K562 (cell line): ENCODE measurements around the gene ANXA2. TPM values are rescaled to one million over a fixed set of nuclear protein-coding genes. Genes with fewer than 3 reads are reported as not detected.
A peak's percentile ranks its signal among the peaks of the same experiment; 100 is the strongest.

Experiments used
- ATAC-seq: fragments of 200-7000 bp; cut with Tn5 transposase; 3 replicates; pipeline ENCODE4 v1.9.1; 2020; ENCODE audit warnings: moderate library complexity
- BruUV-seq: library from RNA; stranded (reverse); fragments of 400-500 nt; replicated peaks from 2 replicates; lab custom pipeline; 2021; lab: Mats Ljungman, UMichigan
- CTCF ChIA-PET: fragments of 300-600 bp; formaldehyde crosslinking; extraction: SDS; loops from one replicate; lab custom pipeline; 2021; ENCODE audit warnings: low intra/inter-chr PET ratio; lab: Yijun Ruan, JAX
- POLR2A ChIA-PET: fragments of 300-600, 350-650 bp; sonication (Branson Sonifier 250); formaldehyde crosslinking; extraction: SDS; loops from one replicate; lab custom pipeline; 2021; ENCODE audit warnings: antibody characterized with exemption, inconsistent platforms; lab: Yijun Ruan, JAX
- DNase-seq, 4 experiments: peaks; one replicate each; pipeline versions ENCODE4 v3.0.0 to v3.0.0-alpha.2; 2011 to 2018; ENCODE audit warnings: low spot score in 3 of 4, mixed read lengths in 3 of 4; ENCODE audit errors: extremely low read depth in 1 of 4
- FAIRE-seq: peaks from 2 replicates; lab custom pipeline; 2011; peaks lifted over from hg19 to GRCh38; lab: Jason Lieb, UNC
- H2AFZ ChIP-seq: 2 replicates; pipeline ENCODE4 v1.6.0; 2011; ENCODE audit warnings: low read depth, low read length, control low read depth, inconsistent platforms
- H3K27ac ChIP-seq: fragments of 200-600 bp; 3 replicates; pipeline ENCODE4 v1.8.0; 2011; ENCODE audit warnings: low read depth, mild to moderate bottlenecking, control low read depth, inconsistent platforms, low read length, moderate library complexity, mixed read lengths; ENCODE audit errors: extremely low read depth
- H3K27me3 ChIP-seq, 2 experiments: fragments of 300-600 bp in 1 of 2; 2 replicates in 1 of 2; 3 replicates in 1 of 2; pipeline versions ENCODE4 v1.6.0 to v1.8.0; 2011; ENCODE audit warnings: inconsistent platforms in 2 of 2, low read length in 2 of 2, mild to moderate bottlenecking in 1 of 2, mixed read lengths in 1 of 2, moderate library complexity in 1 of 2; ENCODE audit not compliant: control insufficient read depth in 2 of 2, insufficient read depth in 2 of 2
- H3K36me3 ChIP-seq: fragments of 300-600 bp; 3 replicates; pipeline ENCODE4 v1.8.0; 2011; ENCODE audit warnings: mild to moderate bottlenecking, low read length, inconsistent platforms; ENCODE audit not compliant: control insufficient read depth, insufficient read depth
- H3K4me1 ChIP-seq, 2 experiments: fragments of 200-600 bp in 1 of 2; replicated peaks in 1 of 2; 2 replicates in 1 of 2; 3 replicates in 1 of 2; pipeline versions ENCODE4 v1.5.1 to v1.8.0; 2011; ENCODE audit warnings: inconsistent platforms in 2 of 2, low read length in 2 of 2, mild to moderate bottlenecking in 1 of 2, mixed read lengths in 1 of 2, moderate library complexity in 1 of 2; ENCODE audit not compliant: control insufficient read depth in 2 of 2, insufficient read depth in 2 of 2
- H3K4me2 ChIP-seq: 2 replicates; pipeline ENCODE4 v1.6.1; 2011; ENCODE audit warnings: low read length, control low read depth, inconsistent platforms, mixed read lengths; ENCODE audit not compliant: insufficient read depth
- H3K4me3 ChIP-seq: fragments of 200-600 bp; sonication (generic), shearing (Covaris generic); 2 replicates; pipeline ENCODE4 v1.5.1; 2016; ENCODE audit warnings: control low read depth, inconsistent platforms
- H3K79me2 ChIP-seq: fragments of 200-600 bp; 3 replicates; pipeline ENCODE4 v1.8.0; 2011; ENCODE audit warnings: low read length, inconsistent platforms; ENCODE audit not compliant: control insufficient read depth, insufficient read depth
- H3K9ac ChIP-seq, 2 experiments: 2 replicates each; pipeline versions ENCODE4 v1.6.0 to v1.6.1; 2011; ENCODE audit warnings: low read depth in 2 of 2, low read length in 2 of 2, control low read depth in 1 of 2, inconsistent platforms in 1 of 2, mild to moderate bottlenecking in 1 of 2, mixed read lengths in 1 of 2; ENCODE audit not compliant: insufficient read depth in 1 of 2
- H3K9me1 ChIP-seq: one replicate; pipeline ENCODE4 v1.6.0; 2011; ENCODE audit warnings: inconsistent platforms, mild to moderate bottlenecking, low read length, moderate library complexity; ENCODE audit not compliant: control insufficient read depth, insufficient read depth
- H3K9me3 ChIP-seq: replicated peaks from 2 replicates; pipeline ENCODE4 v1.5.1; 2011; ENCODE audit warnings: low read depth, low read length, inconsistent platforms; ENCODE audit not compliant: control insufficient read depth, insufficient read depth
- H4K20me1 ChIP-seq: replicated peaks from 2 replicates; pipeline ENCODE4 v1.6.1; 2011; ENCODE audit warnings: low read length, inconsistent platforms, mixed read lengths; ENCODE audit not compliant: control insufficient read depth, insufficient read depth
- HBP1 ChIP-seq: fragments of 450-650 bp; formaldehyde crosslinking; IDR thresholded peaks from 2 replicates; pipeline ENCODE4 v1.4.0; 2022; ENCODE audit warnings: missing genetic modification characterization
- HNRNPK ChIP-seq: fragments of 200-400 bp; formaldehyde crosslinking; IDR thresholded peaks from one replicate; pipeline ENCODE4 v1.6.1; 2018; ENCODE audit warnings: mild to moderate bottlenecking, low read depth, low read length; ENCODE audit not compliant: poor library complexity, severe bottlenecking
- RBM15 ChIP-seq: fragments of 200-400 bp; formaldehyde crosslinking; IDR thresholded peaks from 2 replicates; pipeline ENCODE4 v1.6.1; 2018; ENCODE audit warnings: mild to moderate bottlenecking, low read length, moderate library complexity; ENCODE audit not compliant: insufficient read depth
- ZMIZ1 ChIP-seq, 2 experiments: fragments of 150-350 bp in 1 of 2; IDR thresholded peaks; 2 replicates each; pipeline ENCODE4 v1.6.1; 2012 to 2016; ENCODE audit warnings: low read depth in 2 of 2, low read length in 2 of 2, mild to moderate bottlenecking in 1 of 2, moderate library complexity in 1 of 2
- whole genome bisulfite sequencing: fragments of 100-300 bp; shearing (Covaris generic); methylation state at CpG from one replicate; pipeline ENCODE4 v1.1.6; 2016; ENCODE audit warnings: low coverage, mixed read lengths; ENCODE audit not compliant: insufficient coverage; ENCODE audit errors: missing lambda C conversion rate; 5-methylcytosine and 5-hydroxymethylcytosine counted together
- in situ Hi-C: fragments of 300-500 bp; cut with MboI; formaldehyde crosslinking; loops from 4 replicates; pipeline ENCODE4 v1.15.0; 2018; ENCODE audit warnings: inconsistent platforms, mixed read lengths
- intact Hi-C: fragments of 100-400 bp; cut with micrococcal nuclease; formaldehyde crosslinking; loops from 2 replicates; pipeline ENCODE4 v1.14.2; 2022
- polyA plus RNA-seq, 8 experiments: library from polyadenylated mRNA; depleted of rRNA in 4 of 8; stranded (reverse) in 5 of 8; unstranded in 3 of 8; fragments of >200 nt; fragmentation: Nextera tagmentation in 2 of 8; fragmentation: Illumina TruSeq in 1 of 8; extraction: Ambion mirVana in 2 of 8; extraction: Trizol in 1 of 8; gene quantifications; 2 replicates each; pipeline versions ENCODE4 v1.2.1 to v1.2.3, GENCODE V29; 2011 to 2014; ENCODE audit warnings: inconsistent platforms in 1 of 8, missing spikeins in 1 of 8
- total RNA-seq, 7 experiments: library from RNA; depleted of rRNA in 6 of 7; stranded (reverse); fragments of >200 nt in 6 of 7; fragmentation: Illumina TruSeq in 2 of 7; extraction: Trizol in 2 of 7; gene quantifications; 2 replicates each; pipeline versions ENCODE4 v1.2.1 to v1.2.3, GENCODE V29; 2011 to 2021; ENCODE audit warnings: low replicate concordance in 1 of 7

ANXA2 gene
- total and polyA plus RNA-seq, 9 of the 15 experiments (the other 6 are each of a cell fraction or from before 2014, with no cell fraction given) = 301 to 1,102 (median 452) TPM

- H3K79me2 ChIP-seq = no peaks in the 10 kb centered on the region
- H3K9me3 ChIP-seq = no peaks in the 10 kb centered on the region
- no TSS peak for BruUV-seq
- ChIA-PET CTCF (no interaction called here), POLR2A (no interaction called here)
- peaks cover 78% of the 10 kb centered on the region for H3K36me3 ChIP-seq
- no peaks in the 10 kb centered on the region for H3K9me1 ChIP-seq
- TF ChIP-seq RBM15 = no peak
- peak; percentile 39; the same call in 1 of the 2 replicates for TF ChIP-seq HBP1 (CRISPR knock-in tag)
- no peak for TF ChIP-seq ZMIZ1 (IDR thresholded peaks at IDR 0.05; ENCODE audit: low read depth in 2 of 2, low read length in 2 of 2)
- peak; percentile 19 for TF ChIP-seq HNRNPK
- intact Hi-C loops (no loop called here), in situ Hi-C loops (loop anchor here (25.0 kb wide), 1 partner anchor 563 kb away; no protein-coding TSS in a partner anchor)
- H3K27ac ChIP-seq = no peak overlapping the region
- H3K4me1 ChIP-seq = no peaks in the 10 kb centered on the region
- H3K4me3 ChIP-seq = no peak overlapping the region
- H3K9ac ChIP-seq = no peak overlapping the region
- no peak for ATAC-seq
- no peak for DNase-seq
- 100% methylated on average over 2 of the region's 2 CpGs for WGBS
- FAIRE-seq = no peak
- H3K27me3 ChIP-seq = no peaks in the 10 kb centered on the region
- H4K20me1 ChIP-seq = no peaks in the 10 kb centered on the region
- H2AFZ ChIP-seq = no peak overlapping the region
- no peak overlapping the region for H3K4me2 ChIP-seq
Observed at GRCh38 chr15:60349589-60349988, 48.2 kb downstream of the ANXA2 start.
